AG04450 (cell line): Measurements from ENCODE around the gene PPFIA4. TPM values are rescaled to one million over a fixed set of nuclear protein-coding genes. Genes with fewer than 3 reads are reported as not detected.

Experiments used
- CTCF ChIA-PET: fragments of 300-600, 350-600 bp; formaldehyde crosslinking; extraction: SDS; loops from one replicate; lab custom pipeline; 2022; ENCODE audit warnings: antibody characterized with exemption, inconsistent platforms; lab: Charles Lee
- POLR2A ChIA-PET: fragments of 350-600 bp; formaldehyde crosslinking; extraction: SDS; loops from one replicate; lab custom pipeline; 2021; ENCODE audit warnings: antibody characterized with exemption, inconsistent platforms; lab: Yijun Ruan, JAX
- DNase-seq: peaks from one replicate; pipeline ENCODE4 v3.0.0-alpha.2; 2011; ENCODE audit warnings: low read depth, low spot score
- H3K27ac ChIP-seq: one replicate; pipeline ENCODE4 v1.5.1; 2012; ENCODE audit warnings: low read depth, low read length, control low read depth
- H3K27me3 ChIP-seq: one replicate; pipeline ENCODE4 v1.6.0; 2012; ENCODE audit warnings: low read length; ENCODE audit not compliant: control insufficient read depth, insufficient read depth
- H3K4me3 ChIP-seq: 2 replicates; pipeline ENCODE4 v1.5.1; 2011; ENCODE audit warnings: mild to moderate bottlenecking, low read depth, low read length, control low read depth
- H3K9me3 ChIP-seq: 2 replicates; pipeline ENCODE4 v1.5.1; 2012; ENCODE audit warnings: low read length; ENCODE audit not compliant: control insufficient read depth, insufficient read depth
- CTCF ChIP-seq: IDR thresholded peaks from 2 replicates; pipeline ENCODE4 v1.5.1; 2011; ENCODE audit warnings: low read depth, low read length, control low read depth, inconsistent platforms
- polyA plus RNA-seq: library from polyadenylated mRNA; depleted of rRNA; stranded (reverse); fragments of >200 nt; gene quantifications from 2 replicates; pipeline ENCODE4 v1.2.3, GENCODE V29; 2011; rRNA removed

Gene PPFIA4
- polyA plus RNA-seq, 1 experiment: 0.82 TPM

- ChIA-PET CTCF (interaction anchor here (0.8 to 3.5 kb wide), 12 partner anchors 10 to 145 kb away, joined by 3 to 24 read pairs (median 6); no protein-coding TSS in a partner anchor), POLR2A (interaction anchor here (0.6 to 1.1 kb wide), 3 partner anchors 88 to 121 kb away, joined by 3 to 5 read pairs (median 3); partner anchors contain the start of gene TMEM183A)
- Histone ChIP-seq H3K27me3 (peaks cover 57% of the 10 kb centered on the region), H3K4me3 (peak within 1 kb of the TSS; percentile 55), H3K9me3 (no peaks in the 10 kb centered on the region; the same call in 1 of the 2 replicates), H3K27ac (no peak within 1 kb of the TSS)
- TF ChIP-seq CTCF: 0 out of 2 replicates have a peak, but pooled peaks have one; percentile 3
- DNase-seq: no peak
Measured at GRCh38 chr1:203127666-203128430, 101.6 kb downstream of the PPFIA4 start, which contains the start of gene ADORA1. ADORA1 (plus strand) TSS chr1:203127726; CDS start chr1:203128842, 1,116 bp downstream.

- no peak for DNase-seq
- peaks cover 53% of the 10 kb centered on the region for H3K27me3 ChIP-seq
- no peak overlapping the region for H3K27ac ChIP-seq
Measured at GRCh38 chr1:203128431-203128715, 102.1 kb downstream of the PPFIA4 start.

More at GRCh38 chr1:203128431-203128715, 102.1 kb downstream of the PPFIA4 start:
- peak overlapping the region; percentile 55 for H3K4me3 ChIP-seq
- ChIA-PET CTCF (interaction anchor here (0.7 to 3.5 kb wide), 10 partner anchors 11 to 145 kb away, joined by 3 to 24 read pairs (median 6); partner anchors contain the start of gene PPFIA4), POLR2A (interaction anchor here (1.1 kb wide), 1 partner anchor 121 kb away, joined by 3 read pairs; the partner anchor contains the start of gene TMEM183A)
- TF ChIP-seq CTCF: no peak
- no peaks in the 10 kb centered on the region; the same call in 1 of the 2 replicates for H3K9me3 ChIP-seq

Other genes starting within 250 kb of the PPFIA4 start
- gene KDM5B, start 218.1 kb upstream of the PPFIA4 start, polyA plus RNA-seq: 62.7 and 79.1 TPM in 2 replicates
- 3.0 and 4.0 TPM in 2 replicates for gene PCAT6, start 215.5 kb upstream of the PPFIA4 start, polyA plus RNA-seq
- gene RABIF, start 137.3 kb upstream of the PPFIA4 start, polyA plus RNA-seq: 11.5 and 12.6 TPM in 2 replicates
- gene KLHL12, start 99.3 kb upstream of the PPFIA4 start, polyA plus RNA-seq: 42.3 and 54.2 TPM in 2 replicates
- 120 and 124 TPM in 2 replicates for gene ADIPOR1, start 68.2 kb upstream of the PPFIA4 start, polyA plus RNA-seq
- gene CYB5R1, start 59.2 kb upstream of the PPFIA4 start, polyA plus RNA-seq: 43.6 and 44.8 TPM in 2 replicates
- 91.5 and 93.4 TPM in 2 replicates for gene TMEM183A, start 19.1 kb upstream of the PPFIA4 start, polyA plus RNA-seq
- not detected in 2 replicates for gene MYOG, start 59.5 kb downstream of the PPFIA4 start, polyA plus RNA-seq
- gene ADORA1, start 101.2 kb downstream of the PPFIA4 start, polyA plus RNA-seq: 1.7 and 2.1 TPM in 2 replicates
- gene MYBPH, start 149.3 kb downstream of the PPFIA4 start, polyA plus RNA-seq: 0.04 and 0.09 TPM in 2 replicates
- gene CHI3L1, start 160.2 kb downstream of the PPFIA4 start, polyA plus RNA-seq: 6.4 and 8.9 TPM in 2 replicates
- gene CHIT1, start 203.2 kb downstream of the PPFIA4 start, polyA plus RNA-seq: not detected in 2 replicates